ENCODE measurements around the gene RBM14.

The RBM14 gene

GRCh38 chr11:66612458-66612857, 4.0 kb upstream of the RBM14 start:
- no peak for DNase-seq (ENCODE audit: low read depth)
- TF ChIP-seq, protein P1, sequence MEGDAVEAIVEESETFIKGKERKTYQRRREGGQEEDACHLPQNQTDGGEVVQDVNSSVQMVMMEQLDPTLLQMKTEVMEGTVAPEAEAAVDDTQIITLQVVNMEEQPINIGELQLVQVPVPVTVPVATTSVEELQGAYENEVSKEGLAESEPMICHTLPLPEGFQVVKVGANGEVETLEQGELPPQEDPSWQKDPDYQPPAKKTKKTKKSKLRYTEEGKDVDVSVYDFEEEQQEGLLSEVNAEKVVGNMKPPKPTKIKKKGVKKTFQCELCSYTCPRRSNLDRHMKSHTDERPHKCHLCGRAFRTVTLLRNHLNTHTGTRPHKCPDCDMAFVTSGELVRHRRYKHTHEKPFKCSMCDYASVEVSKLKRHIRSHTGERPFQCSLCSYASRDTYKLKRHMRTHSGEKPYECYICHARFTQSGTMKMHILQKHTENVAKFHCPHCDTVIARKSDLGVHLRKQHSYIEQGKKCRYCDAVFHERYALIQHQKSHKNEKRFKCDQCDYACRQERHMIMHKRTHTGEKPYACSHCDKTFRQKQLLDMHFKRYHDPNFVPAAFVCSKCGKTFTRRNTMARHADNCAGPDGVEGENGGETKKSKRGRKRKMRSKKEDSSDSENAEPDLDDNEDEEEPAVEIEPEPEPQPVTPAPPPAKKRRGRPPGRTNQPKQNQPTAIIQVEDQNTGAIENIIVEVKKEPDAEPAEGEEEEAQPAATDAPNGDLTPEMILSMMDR (IDR thresholded peaks at IDR 0.05; ENCODE audit: control insufficient read depth, extremely low read depth, insufficient read depth), result no peak
- no peak overlapping the region for H3K4me3 ChIP-seq (ENCODE audit: low read depth, low read length)

GRCh38 chr11:66614073-66614472, 2.4 kb upstream of the RBM14 start:
- no peak overlapping the region for H3K4me3 ChIP-seq (ENCODE audit: low read depth, low read length)
- DNase-seq (ENCODE audit: low read depth), result no peak
- TF ChIP-seq, protein P1 (IDR thresholded peaks at IDR 0.05; ENCODE audit: control insufficient read depth, extremely low read depth, insufficient read depth), result no peak

GRCh38 chr11:66617155-66617834, 865 bp downstream of the RBM14 start:
- H3K4me3 ChIP-seq (ENCODE audit: low read depth, low read length), result peak overlapping the region; percentile 94
- TF ChIP-seq, protein P1 (IDR thresholded peaks at IDR 0.05; ENCODE audit: control insufficient read depth, extremely low read depth, insufficient read depth), result no peak
- no peak for DNase-seq (ENCODE audit: low read depth)

- H3K4me3 ChIP-seq (ENCODE audit: low read depth, low read length), result peak overlapping the region; percentile 94
- no peak for DNase-seq (ENCODE audit: low read depth)
- TF ChIP-seq, protein P1 (IDR thresholded peaks at IDR 0.05; ENCODE audit: control insufficient read depth, extremely low read depth, insufficient read depth), result no peak
These were observed 2.7 kb downstream of the RBM14 start for GRCh38 chr11:66619080-66619554.

DNA sequence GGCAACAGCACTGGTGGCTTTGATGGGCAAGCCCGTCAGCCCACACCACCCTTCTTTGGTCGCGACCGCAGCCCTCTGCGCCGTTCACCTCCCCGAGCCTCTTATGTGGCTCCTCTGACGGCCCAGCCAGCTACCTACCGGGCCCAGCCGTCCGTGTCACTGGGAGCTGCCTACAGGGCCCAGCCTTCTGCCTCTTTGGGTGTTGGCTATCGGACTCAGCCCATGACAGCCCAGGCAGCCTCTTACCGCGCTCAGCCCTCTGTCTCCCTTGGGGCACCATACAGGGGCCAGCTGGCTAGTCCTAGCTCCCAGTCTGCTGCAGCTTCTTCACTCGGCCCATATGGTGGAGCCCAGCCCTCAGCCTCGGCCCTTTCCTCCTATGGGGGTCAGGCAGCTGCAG, 8.0 kb downstream of the RBM14 start:
- TF ChIP-seq, protein P1 (IDR thresholded peaks at IDR 0.05; ENCODE audit: control insufficient read depth, extremely low read depth, insufficient read depth), result no peak

DNA sequence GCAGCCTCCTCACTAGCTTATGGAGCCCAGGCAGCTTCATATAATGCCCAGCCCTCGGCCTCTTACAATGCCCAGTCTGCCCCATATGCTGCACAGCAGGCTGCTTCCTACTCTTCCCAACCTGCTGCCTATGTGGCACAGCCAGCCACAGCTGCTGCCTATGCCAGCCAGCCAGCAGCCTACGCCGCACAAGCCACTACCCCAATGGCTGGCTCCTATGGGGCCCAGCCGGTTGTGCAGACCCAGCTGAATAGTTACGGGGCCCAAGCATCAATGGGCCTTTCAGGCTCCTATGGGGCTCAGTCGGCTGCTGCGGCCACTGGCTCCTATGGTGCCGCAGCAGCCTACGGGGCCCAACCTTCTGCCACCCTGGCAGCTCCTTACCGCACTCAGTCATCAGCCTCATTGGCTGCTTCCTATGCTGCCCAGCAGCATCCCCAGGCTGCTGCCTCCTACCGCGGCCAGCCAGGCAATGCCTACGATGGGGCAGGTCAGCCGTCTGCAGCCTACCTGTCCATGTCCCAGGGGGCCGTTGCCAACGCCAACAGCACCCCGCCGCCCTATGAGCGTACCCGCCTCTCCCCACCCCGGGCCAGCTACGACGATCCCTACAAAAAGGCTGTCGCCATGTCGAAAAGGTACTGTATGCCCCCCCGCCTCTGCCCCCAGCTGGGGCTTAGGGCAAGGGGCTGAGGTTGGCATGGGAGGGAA, 8.8 kb downstream of the RBM14 start:
- DNase-seq (ENCODE audit: low read depth), result no peak
- H3K4me3 ChIP-seq (ENCODE audit: low read depth, low read length), result no peak overlapping the region
- TF ChIP-seq, protein P1 (IDR thresholded peaks at IDR 0.05; ENCODE audit: control insufficient read depth, extremely low read depth, insufficient read depth), result no peak

More for the DNA sequence above, 8.0 kb downstream of the RBM14 start:
- DNase-seq (ENCODE audit: low read depth), result no peak
- no peak overlapping the region for H3K4me3 ChIP-seq (ENCODE audit: low read depth, low read length)
